T-helper 1 cell treated with Interleukin-12 subunit alpha and Interleukin-12 subunit beta and Interleukin-4 antibody, amounts not matched to agents 30 μg/mL and 1 μg/mL, for 36 hours (primary cell): Measurements from ENCODE around the gene PDXP.
"Not testable (repeated sequence)": the region's sequence is repeated elsewhere in the genome, so short reads cannot be mapped to it uniquely, and the experiment has no call there.

Experiments used
- H3K27ac Mint-ChIP-seq: one replicate; pipeline ENCODE4 v1.8.0; 2021; ENCODE audit warnings: mild to moderate bottlenecking, mixed read lengths
- H3K27me3 Mint-ChIP-seq: one replicate; pipeline ENCODE4 v1.8.0; 2021; ENCODE audit warnings: low read depth, mixed read lengths
- H3K36me3 Mint-ChIP-seq: one replicate; pipeline ENCODE4 v1.8.0; 2021; ENCODE audit warnings: low read depth, mixed read lengths
- H3K4me1 Mint-ChIP-seq: one replicate; pipeline ENCODE4 v1.8.0; 2021; ENCODE audit warnings: low read depth, mixed read lengths
- H3K4me3 Mint-ChIP-seq: one replicate; pipeline ENCODE4 v1.8.0; 2021; ENCODE audit warnings: mild to moderate bottlenecking, moderate library complexity, mixed read lengths
- H3K9me3 Mint-ChIP-seq: one replicate; pipeline ENCODE4 v1.8.0; 2021; ENCODE audit warnings: mixed read lengths

PDXP gene

DNA sequence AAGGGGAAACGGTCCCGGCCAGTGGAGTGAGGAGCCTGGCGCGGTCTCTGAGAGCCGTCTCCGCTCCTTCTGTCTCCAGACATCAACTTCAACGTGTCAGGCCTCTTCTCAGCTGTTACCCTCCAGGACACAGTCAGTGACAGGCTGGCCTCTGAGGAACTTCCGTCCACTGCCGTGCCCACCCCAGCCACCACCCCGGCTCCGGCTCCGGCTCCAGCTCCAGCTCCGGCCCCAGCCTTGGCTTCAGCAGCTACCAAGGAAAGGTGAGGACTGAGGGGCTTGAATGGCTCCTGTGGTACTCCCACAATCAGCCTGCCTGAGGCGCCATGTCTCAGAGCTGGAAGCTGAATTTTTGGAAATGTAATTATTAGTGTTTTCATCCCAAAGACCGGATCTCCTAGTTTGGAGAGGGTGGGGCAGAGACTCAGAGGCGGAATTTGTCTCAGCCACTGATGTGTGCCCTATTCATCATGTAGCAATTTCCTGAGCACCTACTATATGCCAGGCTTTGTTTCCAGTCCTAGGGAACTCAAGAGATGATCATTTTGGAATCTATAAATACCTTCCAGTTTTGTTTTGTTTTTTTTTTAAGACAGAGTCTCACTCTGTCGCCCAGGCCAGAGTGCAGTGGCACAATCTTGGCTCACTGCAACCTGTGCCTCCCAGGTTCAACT lies 7.9 kb upstream of the PDXP start:
- peaks cover 38% of the 10 kb centered on the region for H3K36me3 Mint-ChIP-seq
- H3K4me1 Mint-ChIP-seq: no peaks in the 10 kb centered on the region
- no peak overlapping the region for H3K4me3 Mint-ChIP-seq
- H3K27ac Mint-ChIP-seq: no peak overlapping the region
- H3K9me3 Mint-ChIP-seq: no peaks in the 10 kb centered on the region
- no peaks in the 10 kb centered on the region for H3K27me3 Mint-ChIP-seq

DNA sequence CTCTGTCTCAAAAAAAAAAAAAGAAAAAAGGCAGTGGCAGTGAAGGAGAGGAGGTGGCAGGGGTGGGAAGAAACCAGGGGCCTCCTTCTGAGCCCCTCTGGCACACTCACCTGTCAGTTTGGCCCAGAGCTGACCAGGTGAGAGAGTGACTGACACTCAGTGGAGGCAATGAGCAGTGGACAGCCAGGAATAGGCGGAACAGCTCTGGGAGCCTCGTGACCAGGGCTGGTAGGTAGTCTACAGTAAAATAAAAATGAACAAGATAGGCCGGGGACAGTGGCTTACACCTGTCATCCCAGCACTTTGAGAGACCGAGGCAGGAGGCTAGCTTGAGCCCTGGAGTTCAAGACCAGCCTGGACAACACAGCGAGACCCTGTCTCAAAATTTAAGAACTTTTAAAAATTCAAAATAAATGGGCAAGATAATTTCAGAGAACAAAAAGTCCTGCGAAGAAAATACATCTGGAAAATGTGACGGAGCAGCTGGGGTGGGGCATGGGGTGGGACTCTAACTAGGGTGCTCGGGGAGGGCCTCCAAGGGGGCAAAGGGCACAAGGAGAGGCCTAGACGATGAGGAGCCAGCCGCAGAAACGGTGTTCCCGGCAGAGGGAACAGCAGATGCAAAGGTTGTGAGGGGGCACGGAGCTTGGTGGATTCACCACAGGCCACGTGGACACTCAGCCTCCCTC lies 3.8 kb upstream of the PDXP start:
- Mint-ChIP-seq H3K4me1 (peaks cover 11% of the 10 kb centered on the region), H3K4me3 (no peak overlapping the region), H3K27me3 (no peaks in the 10 kb centered on the region), H3K27ac (no peak overlapping the region), H3K36me3 (peaks cover 29% of the 10 kb centered on the region), H3K9me3 (no peaks in the 10 kb centered on the region)

DNA sequence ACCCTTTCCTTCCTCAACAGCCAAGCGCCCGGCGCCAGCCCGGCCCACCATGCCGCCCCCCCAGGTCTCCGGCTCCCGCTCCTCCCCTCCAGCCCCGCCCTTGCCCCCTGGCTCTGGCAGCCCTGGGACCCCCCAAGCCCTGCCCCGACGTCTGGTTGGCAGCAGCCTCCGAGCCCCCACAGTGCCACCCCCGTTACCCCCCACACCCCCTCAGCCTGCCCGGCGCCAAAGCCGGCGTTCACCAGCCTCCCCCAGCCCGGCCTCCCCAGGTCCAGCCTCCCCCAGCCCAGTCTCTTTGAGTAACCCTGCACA lies 3.3 kb upstream of the PDXP start:
- no peak overlapping the region for H3K27ac Mint-ChIP-seq
- H3K9me3 Mint-ChIP-seq: no peaks in the 10 kb centered on the region
- H3K4me1 Mint-ChIP-seq: peaks cover 16% of the 10 kb centered on the region
- H3K4me3 Mint-ChIP-seq: no peak overlapping the region
- H3K36me3 Mint-ChIP-seq: peaks cover 25% of the 10 kb centered on the region
- no peaks in the 10 kb centered on the region for H3K27me3 Mint-ChIP-seq

DNA sequence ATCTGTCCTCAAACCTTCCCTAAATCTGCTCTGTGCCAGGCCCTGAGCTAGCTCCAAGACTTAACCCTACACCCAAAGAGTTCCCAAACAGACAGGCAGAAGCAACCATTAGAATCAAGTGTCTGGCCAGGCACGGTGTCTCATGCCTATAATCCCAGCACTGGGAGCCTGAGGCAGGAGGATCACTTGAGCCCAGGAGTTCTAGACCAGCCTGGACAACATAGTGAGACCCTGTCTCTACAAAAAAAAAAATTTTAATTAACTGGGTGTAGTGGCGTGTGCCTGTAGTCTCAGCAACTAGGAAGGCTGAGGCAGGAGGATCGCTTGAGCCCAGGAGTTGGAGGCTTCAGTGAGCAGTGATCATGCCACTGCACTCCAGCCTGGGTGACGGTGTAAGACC lies 1.9 kb upstream of the PDXP start:
- Mint-ChIP-seq H3K4me1 (peaks cover 25% of the 10 kb centered on the region), H3K27ac (peak overlapping the region; percentile 49), H3K36me3 (peaks cover 22% of the 10 kb centered on the region)
- H3K27me3 Mint-ChIP-seq, H3K4me3 Mint-ChIP-seq, H3K9me3 Mint-ChIP-seq: not testable (repeated sequence)

DNA sequence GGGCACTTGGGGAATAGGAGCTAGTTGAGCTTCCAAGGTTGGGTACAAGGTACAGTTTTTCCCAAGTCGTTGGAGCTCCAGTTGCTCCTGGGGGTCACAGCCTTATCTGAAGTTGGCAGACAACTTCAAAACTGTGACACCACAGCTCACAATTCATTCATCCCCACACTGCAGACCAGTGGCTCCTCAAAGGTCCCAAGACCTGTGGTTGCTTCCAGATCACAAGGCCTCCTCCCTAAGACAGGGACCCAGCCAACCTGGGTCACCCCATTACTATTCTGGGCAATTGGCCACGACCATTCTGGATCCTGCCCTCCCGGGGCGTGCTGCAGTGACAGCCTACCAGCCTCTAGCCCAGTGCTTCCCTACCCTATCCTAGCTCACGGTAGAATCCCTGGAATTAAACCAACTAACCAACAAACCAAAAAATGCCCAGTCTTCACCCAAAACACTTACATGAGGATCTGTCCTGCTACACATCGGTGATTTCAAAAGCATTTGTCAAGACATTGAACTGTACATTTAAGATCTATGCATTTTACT lies 862 bp upstream of the PDXP start:
- peaks cover 31% of the 10 kb centered on the region for H3K4me1 Mint-ChIP-seq
- H3K27ac Mint-ChIP-seq: peak overlapping the region; percentile 93
- peak overlapping the region; percentile 91 for H3K4me3 Mint-ChIP-seq
- no peaks in the 10 kb centered on the region for H3K27me3 Mint-ChIP-seq
- H3K36me3 Mint-ChIP-seq: peaks cover 18% of the 10 kb centered on the region
- H3K9me3 Mint-ChIP-seq: no peaks in the 10 kb centered on the region

DNA sequence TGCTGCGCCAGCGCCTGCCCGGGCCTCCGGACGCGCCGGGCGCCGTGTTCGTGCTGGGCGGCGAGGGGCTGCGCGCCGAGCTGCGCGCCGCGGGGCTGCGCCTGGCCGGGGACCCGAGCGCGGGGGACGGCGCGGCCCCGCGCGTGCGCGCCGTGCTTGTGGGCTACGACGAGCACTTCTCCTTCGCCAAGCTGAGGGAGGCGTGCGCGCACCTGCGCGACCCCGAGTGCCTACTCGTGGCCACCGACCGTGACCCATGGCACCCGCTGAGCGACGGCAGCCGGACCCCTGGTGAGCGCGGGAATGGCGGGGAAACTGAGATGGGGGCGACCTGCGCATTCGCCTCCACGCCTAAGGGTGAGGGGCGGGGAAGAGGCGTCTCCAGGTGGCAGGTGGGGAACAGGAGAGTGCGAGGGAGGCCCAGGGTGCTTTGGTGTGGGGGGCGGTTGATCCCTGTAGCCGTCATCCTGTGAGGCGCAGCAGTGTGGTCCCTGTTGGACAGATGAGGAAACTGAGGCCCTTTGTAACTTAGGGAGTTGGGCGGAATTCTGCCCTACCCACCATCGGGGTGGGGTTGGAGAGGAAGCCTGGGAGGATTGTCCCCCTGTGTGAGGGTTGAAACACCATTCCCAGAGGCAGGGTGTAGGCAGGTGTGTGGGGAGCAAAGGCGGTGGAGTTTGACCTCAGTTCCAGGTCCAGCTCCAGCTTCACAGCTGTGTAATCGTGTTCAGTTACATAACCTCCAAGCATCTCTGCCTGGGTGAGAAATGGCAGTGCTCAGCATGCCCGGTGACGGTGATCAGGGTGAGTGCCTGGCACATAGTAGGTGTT lies 758 bp downstream of the PDXP start:
- Mint-ChIP-seq H3K4me1 (peaks cover 31% of the 10 kb centered on the region), H3K4me3 (peak overlapping the region; percentile 86), H3K27ac (peak overlapping the region; percentile 42), H3K9me3 (no peaks in the 10 kb centered on the region), H3K27me3 (no peaks in the 10 kb centered on the region), H3K36me3 (peaks cover 9% of the 10 kb centered on the region)

DNA sequence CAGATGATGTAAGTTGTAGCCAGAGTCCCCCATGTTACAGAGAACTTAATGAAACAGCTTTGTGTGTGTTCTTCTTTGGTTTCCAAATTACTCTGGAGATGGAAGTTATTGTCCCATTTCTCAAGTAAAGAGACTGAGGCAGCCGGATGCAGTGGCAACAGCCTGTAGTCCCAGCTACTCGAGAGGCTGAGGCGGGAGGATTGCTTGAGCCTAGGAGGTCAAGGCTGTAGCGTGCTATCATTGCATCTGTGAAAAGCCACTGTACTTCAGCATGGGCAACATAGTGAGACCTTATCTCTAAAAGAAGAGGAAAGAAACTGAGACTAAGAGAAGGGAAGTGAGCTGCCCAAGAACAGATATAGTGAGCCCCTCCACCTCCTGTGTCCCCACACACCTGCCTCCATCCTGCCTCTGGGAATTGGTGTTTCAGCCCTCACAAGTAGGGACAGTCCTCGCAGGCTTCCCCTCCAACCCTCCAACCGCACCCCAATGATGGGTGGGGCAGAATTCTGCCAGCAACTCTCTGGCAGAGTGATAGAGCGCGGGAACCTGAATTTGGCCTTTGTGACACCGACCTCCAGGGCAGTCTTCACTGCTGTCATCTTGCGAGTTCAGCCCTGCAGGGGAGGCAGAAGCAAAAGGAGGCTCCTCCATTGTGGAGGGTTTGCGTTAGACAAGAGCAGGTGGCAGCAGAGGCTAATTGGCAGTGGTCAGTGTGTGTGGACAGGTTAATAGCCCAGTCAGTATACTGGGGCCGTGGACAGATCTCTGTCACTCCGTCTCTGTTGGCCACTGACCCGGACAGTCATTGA lies 1.6 kb downstream of the PDXP start:
- Mint-ChIP-seq H3K4me1 (peaks cover 31% of the 10 kb centered on the region), H3K36me3 (peaks cover 5% of the 10 kb centered on the region), H3K27ac (peak overlapping the region; percentile 42), H3K4me3 (peak overlapping the region; percentile 86), H3K9me3 (no peaks in the 10 kb centered on the region), H3K27me3 (no peaks in the 10 kb centered on the region)

DNA sequence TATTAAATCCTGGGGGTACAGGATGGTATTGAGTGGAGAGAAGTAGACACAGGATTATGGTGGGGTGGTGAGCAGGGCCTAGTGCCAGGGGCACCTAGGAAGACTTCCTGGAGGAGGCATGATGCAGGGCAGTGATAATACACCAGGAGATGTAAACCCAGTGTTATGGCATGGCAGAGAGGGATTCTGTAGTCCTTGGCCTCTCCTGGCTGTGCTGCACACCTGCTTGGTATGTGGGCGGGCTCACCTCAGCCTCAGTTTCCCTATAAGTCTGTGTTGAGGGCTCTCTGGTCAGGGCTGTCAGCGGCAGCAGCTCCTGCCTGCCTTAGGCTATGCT lies 2.2 kb downstream of the PDXP start:
- H3K4me3 Mint-ChIP-seq: peak overlapping the region; percentile 86
- H3K27ac Mint-ChIP-seq: no peak overlapping the region
- H3K36me3 Mint-ChIP-seq: peaks cover 5% of the 10 kb centered on the region
- H3K9me3 Mint-ChIP-seq: no peaks in the 10 kb centered on the region
- H3K4me1 Mint-ChIP-seq: peaks cover 31% of the 10 kb centered on the region
- no peaks in the 10 kb centered on the region for H3K27me3 Mint-ChIP-seq

DNA sequence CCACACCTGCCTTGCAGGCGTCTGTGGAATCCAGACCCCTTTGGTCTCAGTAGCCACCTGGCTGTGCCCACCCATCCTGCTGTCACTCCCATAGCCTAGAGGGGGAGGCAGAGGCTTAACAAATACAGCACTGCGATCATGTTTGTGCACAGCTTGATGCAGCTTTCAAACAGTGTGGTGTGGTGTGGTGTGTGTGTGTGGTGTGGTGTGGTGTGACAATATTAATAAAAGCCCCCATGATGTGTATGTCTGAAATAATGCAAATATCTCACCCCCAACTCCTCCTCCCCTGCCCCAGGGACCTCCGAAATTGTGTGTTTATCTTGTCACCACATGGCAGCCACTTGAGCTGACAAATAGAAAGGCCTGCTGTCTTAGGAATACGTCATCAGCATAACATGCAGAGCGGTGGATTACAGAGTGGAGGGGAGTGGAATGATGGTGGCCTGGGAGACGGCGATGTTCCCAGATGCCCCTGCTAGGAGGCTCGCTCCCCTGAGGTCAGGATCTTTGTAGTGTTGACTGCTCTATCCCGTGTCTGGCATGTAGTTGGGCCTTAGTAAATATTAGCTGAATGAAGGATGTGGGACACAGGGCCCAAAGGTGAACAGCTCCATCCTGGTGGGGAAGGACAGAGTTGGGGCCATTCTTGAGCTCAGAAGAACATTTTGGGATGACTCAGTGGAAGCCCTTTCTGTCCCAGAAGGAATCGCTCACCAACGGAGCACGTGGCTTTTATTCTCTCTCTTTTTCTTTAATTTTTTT lies 2.8 kb downstream of the PDXP start:
- Mint-ChIP-seq H3K4me3 (peak overlapping the region; percentile 56), H3K9me3 (no peaks in the 10 kb centered on the region), H3K36me3 (peaks cover 8% of the 10 kb centered on the region), H3K27me3 (no peaks in the 10 kb centered on the region), H3K4me1 (peaks cover 31% of the 10 kb centered on the region), H3K27ac (peak overlapping the region; percentile 14)

DNA sequence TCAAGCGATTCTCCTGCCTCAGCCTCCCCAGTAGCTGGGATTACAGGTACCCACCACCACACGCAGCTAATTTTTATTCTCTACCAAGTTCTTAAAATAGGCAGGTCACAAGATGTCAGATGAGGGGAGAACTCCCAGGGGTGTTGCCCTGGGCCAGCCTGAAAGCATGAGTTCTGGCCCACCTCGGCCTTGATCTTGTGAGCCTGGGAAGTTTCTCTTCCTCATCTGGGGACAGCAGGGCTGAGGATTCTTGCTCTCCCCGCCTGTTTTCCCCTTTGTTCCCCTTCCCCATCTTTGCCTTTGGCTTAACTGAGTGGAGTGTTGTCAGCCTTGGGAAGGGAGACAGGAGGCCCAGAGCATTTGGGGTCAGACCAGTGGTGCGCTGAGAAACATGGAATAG lies 3.5 kb downstream of the PDXP start:
- Mint-ChIP-seq H3K36me3 (peaks cover 12% of the 10 kb centered on the region), H3K9me3 (no peaks in the 10 kb centered on the region), H3K4me3 (no peak overlapping the region), H3K27me3 (no peaks in the 10 kb centered on the region), H3K4me1 (peaks cover 35% of the 10 kb centered on the region), H3K27ac (no peak overlapping the region)

DNA sequence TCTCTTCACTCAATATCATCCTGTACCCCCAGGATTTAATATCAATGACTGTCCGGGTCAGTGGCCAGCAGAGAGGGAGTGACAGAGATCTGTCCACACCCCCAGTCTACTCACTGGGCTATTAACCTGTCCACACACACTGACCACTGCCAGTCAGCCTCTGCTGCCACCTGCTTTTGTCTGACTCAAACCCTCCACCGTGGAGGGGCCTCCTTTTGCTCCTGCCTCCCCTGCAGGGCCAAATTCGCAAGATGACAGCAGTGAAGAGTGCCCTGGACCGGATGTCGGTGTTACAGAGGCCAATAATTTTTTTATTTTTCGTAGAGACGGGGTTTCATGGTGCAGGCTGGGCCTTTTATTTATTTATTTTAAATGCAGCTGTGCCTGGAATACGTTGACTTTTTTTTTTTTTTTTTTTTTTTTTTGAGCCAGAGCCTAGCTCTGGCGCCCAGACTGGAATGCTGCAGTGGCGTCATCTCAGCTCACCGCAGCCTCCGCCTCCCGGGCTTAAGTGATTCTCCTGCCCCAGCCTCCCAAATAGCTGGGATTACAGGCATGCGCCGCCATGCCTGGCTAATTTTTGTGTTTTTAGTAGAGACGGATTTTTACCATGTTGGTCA lies 5.1 kb downstream of the PDXP start:
- Mint-ChIP-seq H3K27me3 (no peaks in the 10 kb centered on the region), H3K4me1 (peaks cover 28% of the 10 kb centered on the region), H3K4me3 (no peak overlapping the region), H3K27ac (no peak overlapping the region), H3K36me3 (peaks cover 12% of the 10 kb centered on the region), H3K9me3 (no peaks in the 10 kb centered on the region)

DNA sequence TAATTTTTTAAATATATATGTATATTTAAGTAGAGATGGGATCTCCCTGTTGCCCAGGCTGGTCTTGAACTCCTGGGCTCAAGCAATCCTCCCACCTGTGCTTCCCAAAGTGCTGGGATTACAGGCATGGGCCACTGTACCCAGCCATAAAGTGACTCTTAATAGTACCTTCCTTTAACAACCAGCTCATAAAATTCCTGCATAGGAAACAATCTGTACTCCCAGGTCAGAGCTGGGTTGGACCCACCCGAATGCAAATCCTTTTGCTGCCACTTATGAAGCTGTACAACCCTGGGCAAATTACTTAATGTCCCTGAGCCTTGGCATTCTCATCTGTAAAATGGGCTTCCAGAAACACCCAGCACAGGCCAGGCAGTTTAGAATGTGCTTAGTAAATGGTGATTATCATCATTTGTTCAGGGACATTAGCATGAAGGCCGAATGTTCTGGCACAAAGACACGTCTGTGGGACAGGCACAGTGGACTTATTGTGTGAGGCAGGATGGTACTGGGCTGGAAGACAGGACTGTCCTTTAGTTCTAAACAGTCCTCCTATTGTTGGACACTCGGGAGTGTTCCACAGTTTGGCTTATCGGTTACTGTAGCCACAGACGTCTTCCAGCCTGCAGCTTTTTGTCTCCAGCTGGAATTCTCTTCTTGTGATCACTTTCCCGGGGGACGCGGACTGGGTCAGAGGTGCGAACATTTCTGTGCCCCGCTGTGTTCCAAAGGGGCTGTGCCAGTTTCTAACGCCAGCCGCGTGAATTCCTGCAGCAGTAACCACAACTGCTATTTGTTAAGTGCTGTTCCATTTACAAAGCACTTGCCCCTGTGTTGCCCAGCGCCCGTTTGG lies 6.0 kb downstream of the PDXP start:
- H3K27ac Mint-ChIP-seq: no peak overlapping the region
- H3K4me1 Mint-ChIP-seq: peaks cover 26% of the 10 kb centered on the region
- peaks cover 12% of the 10 kb centered on the region for H3K36me3 Mint-ChIP-seq
- H3K4me3 Mint-ChIP-seq: no peak overlapping the region
- H3K27me3 Mint-ChIP-seq: no peaks in the 10 kb centered on the region
- H3K9me3 Mint-ChIP-seq: no peaks in the 10 kb centered on the region

DNA sequence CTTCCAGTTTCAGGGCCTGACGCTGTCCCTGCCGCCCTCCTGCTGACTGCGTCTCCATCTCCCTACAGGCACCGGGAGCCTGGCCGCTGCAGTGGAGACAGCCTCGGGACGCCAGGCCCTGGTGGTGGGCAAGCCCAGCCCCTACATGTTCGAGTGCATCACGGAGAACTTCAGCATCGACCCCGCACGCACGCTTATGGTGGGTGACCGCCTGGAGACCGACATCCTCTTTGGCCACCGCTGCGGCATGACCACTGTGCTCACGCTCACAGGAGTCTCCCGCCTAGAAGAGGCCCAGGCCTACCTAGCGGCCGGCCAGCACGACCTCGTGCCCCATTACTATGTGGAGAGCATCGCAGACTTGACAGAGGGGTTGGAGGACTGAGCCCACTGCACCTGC lies 7.0 kb downstream of the PDXP start:
- H3K9me3 Mint-ChIP-seq: no peaks in the 10 kb centered on the region
- H3K27ac Mint-ChIP-seq: no peak overlapping the region
- H3K36me3 Mint-ChIP-seq: peaks cover 12% of the 10 kb centered on the region
- H3K27me3 Mint-ChIP-seq: no peaks in the 10 kb centered on the region
- H3K4me3 Mint-ChIP-seq: no peak overlapping the region
- peaks cover 16% of the 10 kb centered on the region for H3K4me1 Mint-ChIP-seq
